HCT116 (cell line): ENCODE measurements around the gene IGFN1. TPM values are rescaled to one million over a fixed set of nuclear protein-coding genes. Genes with fewer than 3 reads are reported as not detected.

ENCODE experiments used
- ATAC-seq: fragments of 200-7000 bp; cut with Tn5 transposase; 2 replicates; pipeline ENCODE4 v1.9.1; 2020; ENCODE audit warnings: mild to moderate bottlenecking, moderate library complexity
- BruUV-seq: library from RNA; stranded (reverse); fragments of 400-500 nt; replicated peaks from 2 replicates; lab custom pipeline; 2021; lab: Mats Ljungman, UMichigan
- CTCF ChIA-PET: fragments of 300-600 bp; sonication (Branson Sonifier 250); formaldehyde crosslinking; loops from one replicate; lab custom pipeline; 2021; ENCODE audit warnings: antibody characterized with exemption; lab: Charles Lee
- POLR2A ChIA-PET: fragments of 300-600, 350-600 bp; sonication (Branson Sonifier 250); formaldehyde crosslinking; loops from one replicate; lab custom pipeline; 2021; ENCODE audit warnings: antibody characterized with exemption; lab: Charles Lee
- RAD21 ChIA-PET, 2 experiments: fragments of 300-600 bp; sonication (Branson Sonifier 250); formaldehyde crosslinking; loops; one replicate each; lab custom pipeline; 2023; ENCODE audit warnings: low total read pairs in 2 of 2; ENCODE audit not compliant: uncharacterized antibody in 2 of 2, unreplicated experiment in 2 of 2, low non-redundant PET in 1 of 2; lab: Charles Lee
- DNase-seq: peaks from one replicate; pipeline ENCODE4 v3.0.0-alpha.2; 2010; ENCODE audit warnings: low read depth, low spot score
- H2AFZ ChIP-seq: fragments of 200-600 bp; shearing (Covaris generic), sonication (generic); 2 replicates; pipeline ENCODE4 v1.6.1; 2017; ENCODE audit warnings: low read depth, mixed run types, mixed read lengths, antibody characterized with exemption, low read length; ENCODE audit not compliant: poor library complexity, severe bottlenecking
- H3K27ac ChIP-seq: 2 replicates; pipeline ENCODE4 v1.5.1; 2012; ENCODE audit warnings: low read depth, low read length
- H3K27me3 ChIP-seq: fragments of 200-600 bp; sonication (generic); 2 replicates; pipeline ENCODE4 v1.6.1; 2016; ENCODE audit warnings: mixed run types, low read length, mixed read lengths; ENCODE audit not compliant: insufficient read depth
- H3K36me3 ChIP-seq, 2 experiments: fragments of 200-500 bp in 1 of 2; fragments of 200-600 bp in 1 of 2; sonication (Bioruptor generic) in 1 of 2; sonication (generic) in 1 of 2; 2 replicates each; pipeline versions ENCODE4 v1.5.1 to v1.6.1; 2014 to 2016; ENCODE audit warnings: low read length in 2 of 2, inconsistent platforms in 1 of 2, mixed read lengths in 1 of 2, mixed run types in 1 of 2; ENCODE audit not compliant: insufficient read depth in 2 of 2, control insufficient read depth in 1 of 2
- H3K4me1 ChIP-seq, 2 experiments: fragments of 200-600 bp in 1 of 2; sonication (generic) in 1 of 2; 2 replicates each; pipeline versions ENCODE4 v1.5.1 to v1.6.1; 2012 to 2017; ENCODE audit warnings: low read length in 2 of 2, inconsistent platforms in 1 of 2, mild to moderate bottlenecking in 1 of 2, mixed read lengths in 1 of 2, mixed run types in 1 of 2, moderate library complexity in 1 of 2; ENCODE audit not compliant: insufficient read depth in 2 of 2, control insufficient read depth in 1 of 2
- H3K4me2 ChIP-seq: fragments of 200-600 bp; sonication (generic); 2 replicates; pipeline ENCODE4 v1.6.1; 2017; ENCODE audit warnings: mixed run types, low read length, mixed read lengths
- H3K4me3 ChIP-seq, 2 experiments: fragments of 200-600 bp in 1 of 2; sonication (generic) in 1 of 2; replicated peaks in 1 of 2; 2 replicates each; pipeline ENCODE4 v1.5.1; 2011 to 2016; ENCODE audit warnings: low read length in 2 of 2, control low read depth in 1 of 2, low read depth in 1 of 2, mild to moderate bottlenecking in 1 of 2, mixed read lengths in 1 of 2, mixed run types in 1 of 2
- H3K79me2 ChIP-seq: fragments of 200-600 bp; sonication (generic); 2 replicates; pipeline ENCODE4 v1.6.1; 2017; ENCODE audit warnings: mild to moderate bottlenecking, mixed run types, low read length, moderate library complexity, mixed read lengths; ENCODE audit not compliant: insufficient read depth
- H3K9ac ChIP-seq: fragments of 200-600 bp; sonication (generic); 2 replicates; pipeline ENCODE4 v1.6.1; 2016; ENCODE audit warnings: low read length, mixed read lengths
- H3K9me2 ChIP-seq: fragments of 200-600 bp; sonication (generic), shearing (Covaris generic); 2 replicates; pipeline ENCODE4 v1.6.1; 2017; ENCODE audit warnings: mixed run types, mild to moderate bottlenecking, moderate library complexity; ENCODE audit not compliant: insufficient read depth
- H3K9me3 ChIP-seq, 2 experiments: fragments of 200-500 bp in 1 of 2; fragments of 200-600 bp in 1 of 2; sonication (Bioruptor generic) in 1 of 2; sonication (generic) in 1 of 2; 2 replicates each; pipeline ENCODE4 v1.6.1; 2014 to 2017; ENCODE audit warnings: low read length in 2 of 2, mixed read lengths in 2 of 2, inconsistent platforms in 1 of 2, low read depth in 1 of 2, mild to moderate bottlenecking in 1 of 2, mixed run types in 1 of 2, moderate library complexity in 1 of 2; ENCODE audit not compliant: control insufficient read depth in 1 of 2, insufficient read depth in 1 of 2
- H4K20me1 ChIP-seq: fragments of 200-600 bp; sonication (generic), shearing (Covaris generic); 2 replicates; pipeline ENCODE4 v1.6.1; 2017; ENCODE audit warnings: mixed run types, mild to moderate bottlenecking, moderate library complexity; ENCODE audit not compliant: insufficient read depth
- ELF1 ChIP-seq: IDR thresholded peaks from 2 replicates; pipeline ENCODE4 v1.6.1; 2012; ENCODE audit warnings: low read depth, borderline replicate concordance
- FOSL1 ChIP-seq: IDR thresholded peaks from 2 replicates; pipeline ENCODE4 v1.6.1; 2012; ENCODE audit warnings: low read depth
- JUND ChIP-seq: IDR thresholded peaks from 2 replicates; pipeline ENCODE4 v1.6.1; 2012
- POLR2A ChIP-seq: IDR thresholded peaks from 2 replicates; pipeline ENCODE4 v1.7.0; 2011; ENCODE audit warnings: borderline replicate concordance; ENCODE audit not compliant: insufficient read depth, insufficient read length; ENCODE audit errors: extremely low read depth
- POLR2AphosphoS5 ChIP-seq: IDR thresholded peaks from 2 replicates; pipeline ENCODE4 v1.6.1; 2011; ENCODE audit warnings: mild to moderate bottlenecking, low read depth, low read length, moderate library complexity
- RAD21 ChIP-seq: IDR thresholded peaks from 2 replicates; pipeline ENCODE4 v1.6.1; 2012; ENCODE audit warnings: low read depth, mild to moderate bottlenecking
- SP1 ChIP-seq: IDR thresholded peaks from 2 replicates; pipeline ENCODE4 v1.6.1; 2012; ENCODE audit warnings: low read depth
- YY1 ChIP-seq: IDR thresholded peaks from 2 replicates; pipeline ENCODE4 v1.6.1; 2011; ENCODE audit warnings: low read length, low read depth, moderate library complexity, mild to moderate bottlenecking; ENCODE audit not compliant: insufficient replicate concordance; ENCODE audit errors: extremely low read depth
- intact Hi-C: fragments of 100-400 bp; cut with micrococcal nuclease; formaldehyde crosslinking; loops from 2 replicates; pipeline ENCODE4 v1.10.0; 2022
- total RNA-seq: library from RNA; stranded (reverse); gene quantifications from one replicate; pipeline ENCODE4 v1.2.1, GENCODE V29; 2021; ENCODE audit not compliant: unreplicated experiment
- TF ChIP-seq, protein P1 (sequence below): IDR thresholded peaks from 2 replicates; pipeline ENCODE4 v1.6.1; 2012

The IGFN1 gene
- total RNA-seq, 1 experiment from 2014 or later: not detected

DNA sequence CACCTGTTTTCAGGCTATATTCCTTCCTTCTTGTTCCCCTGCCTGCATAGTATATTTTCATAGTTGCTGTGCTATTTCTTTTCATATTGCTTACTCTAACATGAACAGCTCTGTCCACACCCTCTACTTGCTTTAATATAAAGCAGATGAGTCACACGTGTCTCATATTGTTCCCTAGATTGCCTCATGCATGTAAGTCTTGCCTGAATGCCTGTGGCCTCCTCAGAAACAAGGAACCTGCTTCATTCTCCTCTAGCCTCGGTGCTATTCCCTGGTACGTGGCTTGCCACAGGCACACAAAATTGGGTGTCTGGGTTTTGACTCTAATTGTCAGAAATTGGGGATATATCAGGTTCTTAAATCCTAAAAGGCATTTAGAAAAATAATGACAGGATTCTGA is 76.2 kb downstream of the IGFN1 start:
- intact Hi-C loops: loop anchor here (1.0 to 5.0 kb wide), 2 partner anchors 9 to 41 kb away; no protein-coding TSS in a partner anchor
- peak overlapping the region; percentile 3 for H2AFZ ChIP-seq
- H3K9me2 ChIP-seq: no peaks in the 10 kb centered on the region
- TF ChIP-seq POLR2A: no peak
- peak; percentile 64 for TF ChIP-seq SP1
- TF ChIP-seq FOSL1: peak; percentile 82
- TF ChIP-seq JUND: peak; percentile 77
- TF ChIP-seq POLR2AphosphoS5: peak; percentile 25; the same call in 1 of the 2 replicates
- TF ChIP-seq, protein P1, sequence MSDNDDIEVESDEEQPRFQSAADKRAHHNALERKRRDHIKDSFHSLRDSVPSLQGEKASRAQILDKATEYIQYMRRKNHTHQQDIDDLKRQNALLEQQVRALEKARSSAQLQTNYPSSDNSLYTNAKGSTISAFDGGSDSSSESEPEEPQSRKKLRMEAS: peak; percentile 55; the same call in 1 of the 2 replicates
- BruUV-seq: no TSS peak
- no peaks in the 10 kb centered on the region for H3K9me3 ChIP-seq
- H3K4me3 ChIP-seq: no peak overlapping the region
- H3K79me2 ChIP-seq: no peaks in the 10 kb centered on the region
- ChIA-PET CTCF (interaction anchor here (1.4 to 1.8 kb wide), 2 partner anchors 8 to 82 kb away, joined by 4 to 5 read pairs; no protein-coding TSS in a partner anchor), RAD21 (no interaction called here), POLR2A (interaction anchor here (0.6 to 1.3 kb wide), 4 partner anchors 8 to 972 kb away, joined by 3 to 5 read pairs (median 4); no protein-coding TSS in a partner anchor)
- H3K4me2 ChIP-seq: peak overlapping the region; percentile 42
- DNase-seq: no peak
- ATAC-seq: peak; percentile 80
- H3K36me3 ChIP-seq: no peaks in the 10 kb centered on the region
- H4K20me1 ChIP-seq: no peaks in the 10 kb centered on the region
- H3K9ac ChIP-seq: no peak overlapping the region
- H3K4me1 ChIP-seq: peaks cover 0 to 31% of the 10 kb centered on the region in 2 experiments; a peak in 2 of 4 replicates
- H3K27ac ChIP-seq: no peak overlapping the region
- 0 out of 2 replicates have a peak, but pooled peaks cover 11% of the 10 kb centered on the region for H3K27me3 ChIP-seq

DNA sequence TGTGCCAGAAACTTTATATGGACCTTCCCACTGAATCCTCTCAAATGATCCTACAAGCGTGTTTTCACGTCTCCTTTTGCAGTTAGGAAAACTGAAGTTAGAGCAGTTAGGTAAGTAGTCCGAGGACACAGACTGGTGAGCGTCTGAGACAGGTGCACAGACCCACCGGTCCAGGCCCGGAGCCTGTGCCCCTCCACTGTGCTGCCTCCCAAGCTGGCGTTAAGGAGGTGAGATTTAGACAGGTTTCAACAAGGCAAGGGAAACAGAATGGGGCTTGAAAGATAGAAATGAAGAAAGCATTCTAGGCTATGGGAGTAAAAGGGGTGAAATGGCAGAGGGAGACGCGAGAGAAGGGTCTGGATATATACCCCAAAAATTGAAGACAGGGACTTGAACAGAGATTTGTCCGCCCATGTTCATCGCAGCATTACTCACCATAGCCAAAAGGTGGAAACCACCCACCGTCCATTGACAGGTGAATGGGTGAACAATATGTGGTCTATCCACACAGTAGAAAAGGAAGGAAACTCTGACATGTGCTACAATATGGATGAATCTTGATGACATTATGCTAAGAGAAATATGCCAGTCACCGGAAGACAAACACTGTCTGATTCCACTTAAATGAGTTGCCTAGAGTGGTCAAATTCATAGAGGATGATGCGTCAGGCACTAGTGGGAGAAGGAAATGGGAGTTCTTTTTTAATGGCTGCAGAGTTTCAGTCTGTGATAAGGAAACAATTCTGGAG is 77.0 kb downstream of the IGFN1 start:
- peaks cover 11% of the 10 kb centered on the region; the same call in 1 of the 2 replicates for H3K27me3 ChIP-seq
- intact Hi-C loops: loop anchor here (5.0 kb wide), 1 partner anchor 40 kb away; no protein-coding TSS in a partner anchor
- H3K4me1 ChIP-seq: peaks cover 0 to 31% of the 10 kb centered on the region in 2 experiments; a peak in 2 of 4 replicates
- TF ChIP-seq RAD21 (peak; percentile 32; the same call in 1 of the 2 replicates), YY1 (no peak), ELF1 (no peak)
- DNase-seq (no peak), ATAC-seq (no peak; the same call in 1 of the 2 replicates)
- POLR2A ChIA-PET: interaction anchor here (1.1 kb wide), 1 partner anchor 8 kb away, joined by 3 read pairs; no protein-coding TSS in a partner anchor
- no peaks in the 10 kb centered on the region for H3K9me3 ChIP-seq
- H3K79me2 ChIP-seq: no peaks in the 10 kb centered on the region
- RAD21 ChIA-PET: no interaction called here
- no peak overlapping the region for H2AFZ ChIP-seq
- H3K4me3 ChIP-seq: no peak overlapping the region
- no peak overlapping the region for H3K27ac ChIP-seq
- no peaks in the 10 kb centered on the region for H3K9me2 ChIP-seq
- H3K9ac ChIP-seq: no peak overlapping the region
- CTCF ChIA-PET: interaction anchor here (1.4 kb wide), 1 partner anchor 7 kb away, joined by 4 read pairs; no protein-coding TSS in a partner anchor
- peak overlapping the region; percentile 42; the same call in 1 of the 2 replicates for H3K4me2 ChIP-seq
- no peaks in the 10 kb centered on the region for H3K36me3 ChIP-seq
- BruUV-seq: no TSS peak
- H4K20me1 ChIP-seq: no peaks in the 10 kb centered on the region
